ENCODE measurements around the gene FAM8A1. TPM values are rescaled to one million over a fixed set of nuclear protein-coding genes. Genes with fewer than 3 reads are reported as not detected.

Gene FAM8A1
- total and polyA plus RNA-seq, 2 donors (not counting 3 experiments of a cell fraction or from before 2014, with no cell fraction given), result 4.8 to 11.3 TPM

- Histone ChIP-seq H3K36me3 (ENCODE audit: control insufficient read depth in 2 of 2, extremely low read depth in 1 of 2, insufficient read depth in 2 of 2, low read length in 2 of 2) (peaks cover 11 to 31% of the 10 kb centered on the region in 2 experiments), H3K79me2 (ENCODE audit: control insufficient read depth, insufficient read depth, low read length) (peaks cover 11% of the 10 kb centered on the region)
- FAIRE-seq, result no peak
These were observed 48.6 kb downstream of the FAM8A1 start for GRCh38 chr6:17648745-17649144.

More at GRCh38 chr6:17648745-17649144, 48.6 kb downstream of the FAM8A1 start:
- no peaks in the 10 kb centered on the region for H4K20me1 ChIP-seq (replicated peaks; ENCODE audit: control insufficient read depth, extremely low read depth, insufficient read depth, low read length)
- BruUV-seq (replicated peaks), result no TSS peak
- no peak for TF ChIP-seq JUN (IDR thresholded peaks at IDR 0.05; ENCODE audit: borderline replicate concordance, insufficient read depth, insufficient read length, low read depth)
- no peak for TF ChIP-seq EZH2 (IDR thresholded peaks at IDR 0.05; ENCODE audit: borderline replicate concordance, low read depth, low read length, severe bottlenecking)
- no peak for TF ChIP-seq POLR2AphosphoS5 (IDR thresholded peaks at IDR 0.05; ENCODE audit: insufficient read depth, low read depth, low read length)
- TF ChIP-seq MAX (IDR thresholded peaks at IDR 0.05; ENCODE audit: insufficient read depth, insufficient read length), result no peak
- TF ChIP-seq GATA2 (IDR thresholded peaks at IDR 0.05; ENCODE audit: insufficient read depth, insufficient read length, low read depth, low read length), result no peak
- no peak for TF ChIP-seq CTCF (IDR thresholded peaks at IDR 0.05; ENCODE audit: extremely low read depth in 1 of 2, insufficient read depth in 1 of 2, low read depth in 1 of 2, low read length in 2 of 2)
- no peak for TF ChIP-seq FOS (IDR thresholded peaks at IDR 0.05; ENCODE audit: borderline replicate concordance, insufficient read depth, low read length)
- no peak for TF ChIP-seq POLR2A (IDR thresholded peaks at IDR 0.05; ENCODE audit: low read depth, low read length)
- TF ChIP-seq MYC (IDR thresholded peaks at IDR 0.05; ENCODE audit: low read depth, low read length), result no peak
- intact Hi-C loops (cut with micrococcal nuclease), result no loop called here
- peaks cover 7% of the 10 kb centered on the region for H3K4me1 ChIP-seq (ENCODE audit: control insufficient read depth, extremely low read depth, insufficient read depth, low read length)
- no peak overlapping the region for H3K4me2 ChIP-seq (ENCODE audit: insufficient read depth, low read length)
- CTCF ChIA-PET, result no interaction called here
- dilution Hi-C loops (cut with MboI; ENCODE audit: extremely low pct_ligation_motif_present, low sequenced_read_pairs), result no loop called here
- H2AFZ ChIP-seq (ENCODE audit: low read depth, low read length), result no peak overlapping the region
- H3K4me3 ChIP-seq (replicated peaks in 1 of 3; ENCODE audit: insufficient read depth in 1 of 3, low read depth in 1 of 3, low read length in 3 of 3), result no peak overlapping the region
- no peak for DNase-seq (ENCODE audit: low read depth, low spot score)
- POLR2A ChIA-PET, result no interaction called here
- H3K27me3 ChIP-seq (ENCODE audit: control insufficient read depth in 2 of 2, insufficient read depth in 2 of 2, low read length in 2 of 2), result no peaks in the 10 kb centered on the region
- H3K9me3 ChIP-seq (replicated peaks; ENCODE audit: control insufficient read depth, insufficient read depth, low read length), result no peaks in the 10 kb centered on the region
- no peak overlapping the region for H3K27ac ChIP-seq (ENCODE audit: insufficient read depth, low read depth, low read length)
- no peaks in the 10 kb centered on the region for H3K9me1 ChIP-seq (replicated peaks; ENCODE audit: control insufficient read depth, extremely low read depth, insufficient read depth, low read length)
- H3K9ac ChIP-seq (replicated peaks; ENCODE audit: extremely low read depth, insufficient read depth, low read length), result no peak overlapping the region
